ENCODE results near the gene HMCN1. TPM values are rescaled to one million over a fixed set of nuclear protein-coding genes. Genes with fewer than 3 reads are reported as not detected.

Gene HMCN1
- total and polyA plus RNA-seq, 4 donors = 3.2 to 149 (median 15.4) TPM

DNA sequence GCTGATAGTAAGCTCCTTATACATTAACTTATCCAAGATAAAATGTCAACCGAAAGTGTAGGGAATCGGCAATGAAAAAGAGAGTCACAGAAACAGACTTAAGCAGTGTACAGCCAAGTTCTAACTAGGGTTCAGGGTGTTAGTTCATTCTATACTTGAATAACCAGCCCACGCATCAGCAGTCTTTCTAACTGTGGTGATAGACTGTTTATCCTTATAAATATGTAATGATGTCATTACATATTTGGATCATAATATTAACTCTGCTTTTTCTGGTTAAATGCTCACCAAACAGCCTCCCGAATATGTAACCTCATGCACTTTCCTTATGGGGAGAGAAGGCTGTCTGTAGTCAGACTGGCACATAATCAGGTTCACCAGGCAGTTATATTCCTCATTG lies 11.0 kb downstream of the HMCN1 start:
- Histone ChIP-seq H3K27ac (ENCODE audit: low read depth in 1 of 2, low read length in 1 of 2) (no peak overlapping the region), H3K27me3 (ENCODE audit: control insufficient read depth in 3 of 3, insufficient read depth in 3 of 3, low read length in 2 of 3) (no peaks in the 10 kb centered on the region), H3K9ac (ENCODE audit: insufficient read depth in 1 of 2, low read length in 2 of 2) (no peak overlapping the region), H3K9me3 (ENCODE audit: control insufficient read depth in 4 of 4, insufficient read depth in 3 of 4, low read length in 3 of 4) (no peaks in the 10 kb centered on the region), H3K4me1 (ENCODE audit: control insufficient read depth in 5 of 5, insufficient read depth in 5 of 5, low read length in 5 of 5) (no peaks in the 10 kb centered on the region), H3K36me3 (ENCODE audit: control insufficient read depth in 4 of 4, insufficient read depth in 4 of 4, low read length in 4 of 4) (no peaks in the 10 kb centered on the region), H3K4me3 (no peak overlapping the region)
- 81 to 89% methylated on average over 4 of the region's 4 CpGs for WGBS, 2 donors
- ATAC-seq (ENCODE audit: insufficient read depth, low FRiP score) (no peak), DNase-seq (no peak)
- TF ChIP-seq, protein P1, sequence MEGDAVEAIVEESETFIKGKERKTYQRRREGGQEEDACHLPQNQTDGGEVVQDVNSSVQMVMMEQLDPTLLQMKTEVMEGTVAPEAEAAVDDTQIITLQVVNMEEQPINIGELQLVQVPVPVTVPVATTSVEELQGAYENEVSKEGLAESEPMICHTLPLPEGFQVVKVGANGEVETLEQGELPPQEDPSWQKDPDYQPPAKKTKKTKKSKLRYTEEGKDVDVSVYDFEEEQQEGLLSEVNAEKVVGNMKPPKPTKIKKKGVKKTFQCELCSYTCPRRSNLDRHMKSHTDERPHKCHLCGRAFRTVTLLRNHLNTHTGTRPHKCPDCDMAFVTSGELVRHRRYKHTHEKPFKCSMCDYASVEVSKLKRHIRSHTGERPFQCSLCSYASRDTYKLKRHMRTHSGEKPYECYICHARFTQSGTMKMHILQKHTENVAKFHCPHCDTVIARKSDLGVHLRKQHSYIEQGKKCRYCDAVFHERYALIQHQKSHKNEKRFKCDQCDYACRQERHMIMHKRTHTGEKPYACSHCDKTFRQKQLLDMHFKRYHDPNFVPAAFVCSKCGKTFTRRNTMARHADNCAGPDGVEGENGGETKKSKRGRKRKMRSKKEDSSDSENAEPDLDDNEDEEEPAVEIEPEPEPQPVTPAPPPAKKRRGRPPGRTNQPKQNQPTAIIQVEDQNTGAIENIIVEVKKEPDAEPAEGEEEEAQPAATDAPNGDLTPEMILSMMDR (IDR thresholded peaks at IDR 0.05; ENCODE audit: control extremely low read depth, extremely low read depth) = no peak

DNA sequence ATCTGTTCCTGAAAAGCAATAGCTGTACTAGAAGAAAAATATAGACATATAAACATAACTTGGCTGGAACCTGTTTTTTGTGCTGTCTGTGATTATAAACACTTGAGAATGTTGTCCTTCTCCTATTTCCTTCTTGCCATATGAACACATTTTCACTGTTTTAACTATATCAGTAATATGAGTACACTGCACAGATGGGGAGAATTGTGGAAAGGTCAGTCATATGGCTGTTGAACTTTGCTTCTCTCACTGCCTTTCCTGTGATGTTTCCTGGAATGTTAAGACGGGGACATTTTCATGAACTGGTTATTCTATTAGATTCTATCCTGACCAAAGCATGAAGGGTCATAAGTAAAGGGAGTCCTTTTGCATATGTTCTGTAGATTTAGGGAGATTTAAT lies 24.9 kb downstream of the HMCN1 start:
- Histone ChIP-seq H3K4me1 (ENCODE audit: control insufficient read depth in 5 of 5, insufficient read depth in 5 of 5, low read length in 5 of 5) (no peaks in the 10 kb centered on the region), H3K4me3 (no peak overlapping the region), H3K27ac (ENCODE audit: low read depth in 1 of 2, low read length in 1 of 2) (no peak overlapping the region), H3K9ac (ENCODE audit: insufficient read depth in 1 of 2, low read length in 2 of 2) (no peak overlapping the region), H3K36me3 (ENCODE audit: control insufficient read depth in 4 of 4, insufficient read depth in 4 of 4, low read length in 4 of 4) (no peaks in the 10 kb centered on the region), H3K9me3 (ENCODE audit: control insufficient read depth in 4 of 4, insufficient read depth in 3 of 4, low read length in 3 of 4) (no peaks in the 10 kb centered on the region), H3K27me3 (ENCODE audit: control insufficient read depth in 3 of 3, insufficient read depth in 3 of 3, low read length in 2 of 3) (no peaks in the 10 kb centered on the region)
- TF ChIP-seq, protein P1 (IDR thresholded peaks at IDR 0.05; ENCODE audit: control extremely low read depth, extremely low read depth) = no peak
- DNase-seq (peak in 2 of 3 donors; percentile 28 to 35), ATAC-seq (ENCODE audit: insufficient read depth, low FRiP score) (no peak)
- WGBS, 2 donors = 83 to 91% methylated on average over 1 of the region's 1 CpG

DNA sequence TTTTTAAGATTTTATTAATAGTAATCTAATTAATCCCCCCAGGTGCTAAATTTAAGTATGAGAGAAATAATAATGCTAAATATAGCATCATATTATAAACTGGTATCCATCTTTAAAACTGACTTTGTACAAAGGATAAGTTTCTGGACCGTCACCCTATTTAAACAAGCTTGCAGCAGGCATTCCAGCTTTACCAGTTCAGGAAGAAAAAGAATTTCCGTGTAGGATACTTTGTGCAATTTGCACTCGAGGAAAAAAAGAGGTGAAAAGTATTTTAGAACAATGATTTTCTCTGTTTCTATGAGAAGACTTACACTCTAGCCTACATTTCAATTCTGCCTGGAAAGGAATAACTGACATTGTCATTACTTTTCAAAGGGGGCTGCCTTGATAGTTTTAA lies 27.6 kb downstream of the HMCN1 start:
- no peaks in the 10 kb centered on the region for H3K36me3 ChIP-seq (ENCODE audit: control insufficient read depth in 4 of 4, insufficient read depth in 4 of 4, low read length in 4 of 4)
- H3K4me3 ChIP-seq = no peak overlapping the region
- H3K27me3 ChIP-seq (ENCODE audit: control insufficient read depth in 3 of 3, insufficient read depth in 3 of 3, low read length in 2 of 3) = no peaks in the 10 kb centered on the region
- TF ChIP-seq, protein P1 (IDR thresholded peaks at IDR 0.05; ENCODE audit: control extremely low read depth, extremely low read depth) = no peak
- peak in 2 of 3 donors; percentile 36 to 51 for DNase-seq
- H3K9me3 ChIP-seq (ENCODE audit: control insufficient read depth in 4 of 4, insufficient read depth in 3 of 4, low read length in 3 of 4) = no peaks in the 10 kb centered on the region
- ATAC-seq (ENCODE audit: insufficient read depth, low FRiP score) = no peak
- no peak overlapping the region for H3K9ac ChIP-seq (ENCODE audit: insufficient read depth in 1 of 2, low read length in 2 of 2)
- no peaks in the 10 kb centered on the region for H3K4me1 ChIP-seq (ENCODE audit: control insufficient read depth in 5 of 5, insufficient read depth in 5 of 5, low read length in 5 of 5)
- WGBS, 2 donors = 69 to 74% methylated on average over 3 of the region's 3 CpGs
- H3K27ac ChIP-seq (ENCODE audit: low read depth in 1 of 2, low read length in 1 of 2) = no peak overlapping the region

DNA sequence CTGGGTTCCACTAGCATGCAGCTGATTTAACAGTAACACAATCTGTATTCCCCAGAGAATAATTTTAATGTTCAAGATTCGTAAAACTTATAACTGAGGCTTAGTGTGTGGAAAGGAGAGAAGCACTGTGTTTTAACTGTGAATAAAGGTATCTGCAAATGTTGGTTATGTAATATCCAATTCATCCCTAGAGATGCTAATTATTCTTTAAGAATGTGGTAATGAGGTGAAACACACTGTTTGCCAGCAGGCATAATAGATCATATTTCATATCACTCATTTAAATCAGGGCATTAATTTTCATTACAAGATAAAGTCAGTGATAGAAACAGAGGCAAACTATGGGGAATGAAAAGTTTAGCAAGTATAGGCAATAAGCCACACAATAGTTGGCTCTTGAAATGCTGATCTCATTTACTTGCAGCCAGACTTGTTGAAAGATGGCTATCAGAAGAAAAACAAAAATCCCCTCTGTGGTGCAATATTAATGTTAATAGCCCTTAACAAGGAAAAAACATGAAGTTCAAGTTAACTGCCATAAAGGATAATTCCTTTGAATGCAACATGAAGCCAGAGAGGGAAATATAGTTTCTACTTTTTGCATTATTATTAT lies 33.4 kb downstream of the HMCN1 start:
- H3K27me3 ChIP-seq (ENCODE audit: control insufficient read depth in 3 of 3, insufficient read depth in 3 of 3, low read length in 2 of 3) = no peaks in the 10 kb centered on the region
- no peak for ATAC-seq (ENCODE audit: insufficient read depth, low FRiP score)
- no peaks in the 10 kb centered on the region for H3K9me3 ChIP-seq (ENCODE audit: control insufficient read depth in 4 of 4, insufficient read depth in 3 of 4, low read length in 3 of 4)
- DNase-seq = peak in 2 of 3 donors; percentile 49 to 67
- 76 to 85% methylated on average over 1 of the region's 1 CpG for WGBS, 2 donors
- H3K36me3 ChIP-seq (ENCODE audit: control insufficient read depth in 4 of 4, insufficient read depth in 4 of 4, low read length in 4 of 4) = no peaks in the 10 kb centered on the region
- no peak overlapping the region for H3K9ac ChIP-seq (ENCODE audit: insufficient read depth in 1 of 2, low read length in 2 of 2)
- H3K27ac ChIP-seq (ENCODE audit: low read depth in 1 of 2, low read length in 1 of 2) = no peak overlapping the region
- H3K4me1 ChIP-seq (ENCODE audit: control insufficient read depth in 5 of 5, insufficient read depth in 5 of 5, low read length in 5 of 5) = peaks cover 0 to 10% (median 0%) of the 10 kb centered on the region in 5 donors
- TF ChIP-seq, protein P1 (IDR thresholded peaks at IDR 0.05; ENCODE audit: control extremely low read depth, extremely low read depth) = no peak
- no peak overlapping the region for H3K4me3 ChIP-seq

All from lung (tissue), 12 donors.